Effector CD8-positive, alpha-beta T cell (primary cell): Measurements from ENCODE around the gene SLC6A19.

Experiments
- DNase-seq: peaks from one replicate; lab custom pipeline; 2025; lab: John Stamatoyannopoulos, UW

The SLC6A19 gene

GRCh38 chr5:1209896-1210776 is 8.7 kb downstream of the SLC6A19 start:
- no peak for DNase-seq

- DNase-seq: no peak
Observed at GRCh38 chr5:1210832-1211251, 9.4 kb downstream of the SLC6A19 start.

GRCh38 chr5:1211701-1212100 is 10.3 kb downstream of the SLC6A19 start:
- DNase-seq: no peak

DNA sequence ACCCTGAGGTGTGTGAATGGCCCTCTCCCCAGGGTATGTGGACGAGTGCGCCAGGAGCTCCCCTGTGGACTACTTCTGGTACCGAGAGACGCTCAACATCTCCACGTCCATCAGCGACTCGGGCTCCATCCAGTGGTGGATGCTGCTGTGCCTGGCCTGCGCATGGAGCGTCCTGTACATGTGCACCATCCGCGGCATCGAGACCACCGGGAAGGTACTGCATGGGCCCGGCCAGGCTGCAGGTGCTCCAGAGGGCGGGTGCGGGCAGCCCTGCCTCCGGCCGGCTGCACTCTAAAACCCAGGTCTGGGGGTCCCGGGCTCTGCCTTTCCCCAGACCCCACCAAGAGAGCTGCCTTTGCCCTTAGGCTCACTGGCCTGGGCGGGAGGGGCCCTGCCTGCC is 10.9 kb downstream of the SLC6A19 start:
- no peak for DNase-seq

GRCh38 chr5:1212881-1213280 is 11.5 kb downstream of the SLC6A19 start:
- DNase-seq: no peak

DNA sequence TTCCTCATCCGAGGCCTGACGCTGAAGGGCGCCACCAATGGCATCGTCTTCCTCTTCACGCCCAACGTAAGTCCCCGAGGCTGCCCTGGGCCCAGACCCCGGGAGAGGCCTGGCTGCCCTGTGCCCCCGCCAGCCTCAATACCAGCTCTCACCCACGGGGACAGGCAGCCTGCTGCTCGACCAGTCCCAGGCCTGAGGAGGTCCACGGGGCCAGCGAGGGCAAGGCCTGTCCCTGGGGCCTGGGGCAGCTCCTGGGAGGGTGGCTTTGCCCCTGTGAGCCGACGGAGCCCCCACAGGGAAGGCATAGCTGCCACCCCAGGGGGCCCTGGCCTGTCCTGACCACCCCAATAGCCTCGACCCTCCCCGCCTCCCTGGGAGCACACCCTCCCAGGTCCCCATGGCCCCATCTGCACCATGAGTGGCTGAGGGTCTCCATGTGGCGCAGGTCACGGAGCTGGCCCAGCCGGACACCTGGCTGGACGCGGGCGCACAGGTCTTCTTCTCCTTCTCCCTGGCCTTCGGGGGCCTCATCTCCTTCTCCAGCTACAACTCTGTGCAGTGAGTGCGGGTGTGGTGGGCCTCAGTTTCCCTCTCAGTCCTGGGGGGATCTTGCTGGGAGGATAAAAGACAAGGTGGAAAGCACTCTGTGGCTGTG is 12.2 kb downstream of the SLC6A19 start:
- DNase-seq: no peak

DNA sequence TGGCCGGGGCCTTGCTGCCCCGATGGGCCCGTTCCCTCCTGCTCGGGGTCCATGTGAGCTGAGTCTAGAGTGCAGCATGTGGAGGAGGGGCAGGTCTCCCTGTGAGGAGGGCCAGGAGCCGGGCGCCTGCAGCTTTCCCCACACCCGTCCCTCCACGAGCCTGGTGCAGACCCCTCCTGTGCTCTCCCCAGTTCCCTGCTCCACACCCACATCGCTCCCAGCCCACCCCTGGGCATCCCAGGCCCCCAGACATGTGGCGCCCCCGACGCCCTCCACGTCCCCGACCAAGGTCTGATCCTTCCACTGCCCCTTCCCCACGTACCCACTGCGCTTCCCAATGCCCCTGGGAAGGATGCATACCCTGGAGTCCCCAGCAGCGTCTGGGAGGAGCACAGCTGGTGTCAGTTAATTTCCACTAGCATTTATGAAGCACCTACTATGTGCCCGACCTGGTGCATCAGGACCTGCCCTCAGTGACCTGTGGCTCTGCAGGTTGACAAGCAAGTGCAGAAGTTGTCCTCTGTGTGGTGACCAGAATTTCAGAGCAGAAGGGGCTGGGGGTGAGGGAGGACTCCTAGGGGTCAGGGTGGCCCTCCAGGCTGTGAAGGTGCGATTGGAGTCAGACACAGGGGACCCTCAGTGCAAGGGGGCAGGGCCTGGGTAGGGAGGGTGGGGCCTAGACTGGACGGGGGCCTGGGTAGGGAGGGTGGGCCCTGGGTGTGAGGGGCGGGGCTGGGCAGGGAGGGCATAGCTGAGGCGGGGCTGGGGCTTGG is 13.0 kb downstream of the SLC6A19 start:
- no peak for DNase-seq

GRCh38 chr5:1214936-1215220 is 13.5 kb downstream of the SLC6A19 start:
- no peak for DNase-seq

GRCh38 chr5:1215320-1216096 is 14.1 kb downstream of the SLC6A19 start:
- no peak for DNase-seq

DNA sequence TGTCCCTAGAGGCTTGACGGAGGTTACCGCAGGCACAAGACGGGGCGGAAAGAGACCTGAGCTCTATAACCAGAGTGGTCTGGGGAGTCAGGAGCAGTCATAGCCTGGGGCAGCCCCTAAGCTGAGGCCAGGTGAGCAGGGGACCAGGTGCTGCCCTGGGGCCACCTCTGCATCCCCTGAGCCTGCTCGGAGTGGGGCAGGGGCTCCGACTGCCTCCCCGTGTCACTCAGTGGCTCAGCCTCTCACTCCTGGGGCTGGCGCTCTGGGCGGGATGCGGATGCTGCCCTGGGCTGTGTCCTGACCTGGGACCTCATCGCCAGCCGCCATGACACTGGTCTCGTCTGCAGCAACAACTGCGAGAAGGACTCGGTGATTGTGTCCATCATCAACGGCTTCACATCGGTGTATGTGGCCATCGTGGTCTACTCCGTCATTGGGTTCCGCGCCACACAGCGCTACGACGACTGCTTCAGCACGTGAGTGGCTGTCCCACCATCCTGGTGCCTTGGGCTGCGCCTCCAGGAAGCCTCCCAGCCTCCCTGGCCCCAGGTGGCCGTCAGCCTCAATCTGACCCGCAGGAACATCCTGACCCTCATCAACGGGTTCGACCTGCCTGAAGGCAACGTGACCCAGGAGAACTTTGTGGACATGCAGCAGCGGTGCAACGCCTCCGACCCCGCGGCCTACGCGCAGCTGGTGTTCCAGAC is 15.0 kb downstream of the SLC6A19 start:
- DNase-seq: no peak

DNA sequence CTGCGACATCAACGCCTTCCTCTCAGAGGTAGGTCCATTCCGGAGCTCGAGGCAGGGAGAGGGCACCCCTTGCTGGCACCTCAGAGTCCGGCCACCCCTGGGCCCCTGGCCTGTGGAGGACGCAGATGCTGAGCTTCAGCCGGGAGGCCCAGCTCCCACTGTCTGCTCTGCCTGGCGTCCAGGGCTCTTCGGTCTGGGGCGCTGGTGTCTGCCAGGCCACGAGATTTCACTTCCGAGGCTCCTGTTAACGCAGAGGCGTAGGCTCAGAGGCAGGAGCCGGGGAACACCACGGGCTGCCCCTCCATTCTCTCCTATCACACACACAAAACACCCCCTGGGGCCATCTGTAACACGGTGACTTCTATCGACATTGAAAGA is 15.5 kb downstream of the SLC6A19 start:
- no peak for DNase-seq

DNA sequence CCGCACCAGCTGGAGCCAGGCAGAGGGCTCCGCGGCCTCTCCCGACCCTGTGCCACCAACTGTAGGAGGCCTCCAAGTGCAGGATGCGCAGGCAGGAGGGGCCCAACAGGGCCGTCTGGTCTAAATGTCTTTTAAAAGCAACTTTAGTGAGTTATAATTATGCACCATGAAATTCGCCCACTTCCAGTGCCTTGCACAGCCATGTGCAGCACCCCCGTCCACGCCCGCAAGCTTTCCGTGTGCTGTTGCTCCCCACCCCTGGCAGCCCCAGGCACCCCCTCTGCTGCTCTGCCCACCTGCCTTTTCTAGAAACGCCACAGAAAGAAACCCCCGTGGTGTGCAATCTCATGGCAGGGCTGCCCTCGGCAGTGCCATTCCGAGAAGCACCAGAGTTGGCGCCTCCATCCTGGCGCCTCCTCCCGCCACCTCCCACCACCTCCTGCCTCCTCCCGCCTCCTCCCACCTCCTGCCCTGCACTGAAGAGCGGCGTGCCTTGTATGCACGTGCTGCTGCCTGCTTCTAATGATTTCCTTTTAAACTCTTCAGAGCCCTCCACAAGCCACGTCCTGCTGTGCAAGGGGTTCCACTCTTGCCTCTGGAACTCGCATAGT is 16.3 kb downstream of the SLC6A19 start:
- no peak for DNase-seq

GRCh38 chr5:1218351-1219080 is 17.1 kb downstream of the SLC6A19 start:
- no peak for DNase-seq

DNA sequence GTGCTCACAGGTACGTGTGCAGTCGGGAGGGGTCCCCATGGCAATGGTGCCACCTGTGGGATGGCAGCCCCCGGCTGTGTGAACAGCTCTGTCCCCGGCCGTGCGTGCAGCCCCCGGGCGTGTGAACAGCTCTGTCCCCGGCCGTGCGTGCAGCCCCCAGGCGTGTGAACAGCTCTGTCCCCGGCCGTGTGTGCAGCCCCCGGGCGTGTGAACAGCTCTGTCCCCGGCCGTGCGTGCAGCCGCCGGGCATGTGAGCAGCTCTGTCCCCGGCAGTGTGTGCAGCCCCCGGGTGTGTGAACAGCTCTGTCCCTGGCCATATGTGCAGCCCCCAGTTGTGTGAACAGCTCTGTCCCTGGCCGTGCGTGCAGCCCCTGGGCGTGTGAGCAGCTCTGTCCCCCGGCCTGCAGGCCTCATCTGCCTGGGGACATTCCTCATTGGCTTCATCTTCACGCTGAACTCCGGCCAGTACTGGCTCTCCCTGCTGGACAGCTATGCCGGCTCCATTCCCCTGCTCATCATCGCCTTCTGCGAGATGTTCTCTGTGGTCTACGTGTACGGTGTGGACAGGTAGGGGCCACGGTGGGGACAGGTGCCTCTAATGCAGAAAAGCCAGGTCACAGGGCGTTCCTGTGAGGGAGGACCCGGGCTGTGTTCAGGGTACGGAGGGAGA is 17.8 kb downstream of the SLC6A19 start:
- DNase-seq: no peak

GRCh38 chr5:1219768-1220100 is 18.3 kb downstream of the SLC6A19 start:
- no peak for DNase-seq

DNA sequence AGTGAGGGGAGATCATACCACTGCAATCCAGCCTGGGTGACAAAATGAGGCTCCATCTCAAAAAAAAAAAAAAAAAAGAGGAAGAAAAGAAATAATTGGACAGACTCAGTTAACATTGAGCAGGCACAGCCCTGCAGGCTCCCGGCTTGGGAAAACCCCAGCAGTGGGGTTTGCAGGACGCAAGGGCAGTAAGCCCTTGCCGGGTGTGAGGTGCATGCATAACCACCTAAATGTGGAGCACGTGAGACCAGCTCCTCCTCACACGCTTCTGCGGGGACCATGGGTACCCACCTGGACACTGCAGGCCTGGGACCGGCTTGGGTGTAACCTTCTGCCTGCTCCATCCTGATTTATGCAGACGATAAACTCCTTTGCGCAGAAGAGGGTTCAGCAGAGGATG is 19.0 kb downstream of the SLC6A19 start:
- no peak for DNase-seq

GRCh38 chr5:1220831-1221230 is 19.4 kb downstream of the SLC6A19 start:
- no peak for DNase-seq

GRCh38 chr5:1221721-1222120 is 20.3 kb downstream of the SLC6A19 start:
- DNase-seq: no peak

DNA sequence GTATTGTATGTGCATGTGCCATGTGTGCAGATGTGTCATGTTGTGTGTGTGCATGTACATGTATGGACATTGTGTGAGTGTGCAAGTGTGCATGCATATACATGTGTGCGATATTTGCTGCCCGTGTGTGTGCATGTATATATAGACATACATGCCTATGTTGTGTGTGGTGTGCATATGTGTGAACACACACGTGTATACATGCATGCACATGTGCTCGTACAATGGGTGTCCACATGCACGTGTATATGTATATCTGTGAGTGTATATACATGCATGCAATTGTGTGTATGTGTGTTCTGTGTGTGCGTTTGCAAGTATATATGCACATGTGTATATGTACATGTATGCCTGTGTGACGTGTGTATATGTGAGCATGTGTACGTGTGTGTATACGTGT is 20.8 kb downstream of the SLC6A19 start:
- DNase-seq: no peak
